Fibroblast of villous mesenchyme (primary cell): ENCODE measurements around the gene RNF40. TPM values are rescaled to one million over a fixed set of nuclear protein-coding genes. Genes with fewer than 3 reads are reported as not detected.

Experiments
- DNase-seq: peaks from one replicate; pipeline ENCODE4 v3.0.0-alpha.2; 2010; ENCODE audit warnings: low read depth
- H3K4me3 ChIP-seq: 2 replicates; pipeline ENCODE4 v1.5.1; 2011; ENCODE audit warnings: low read depth, mild to moderate bottlenecking, low read length
- total RNA-seq: library from RNA; depleted of rRNA; stranded (reverse); fragments of >200 nt; gene quantifications from 2 replicates; pipeline ENCODE4 v1.2.3, GENCODE V29; 2012
- TF ChIP-seq, protein P1 (sequence below): IDR thresholded peaks from 2 replicates; pipeline ENCODE4 v1.5.1; 2012; ENCODE audit warnings: low read depth, mild to moderate bottlenecking, low read length; ENCODE audit not compliant: insufficient read depth

Gene RNF40
- total RNA-seq, 1 donor, result 88.9 TPM

DNA sequence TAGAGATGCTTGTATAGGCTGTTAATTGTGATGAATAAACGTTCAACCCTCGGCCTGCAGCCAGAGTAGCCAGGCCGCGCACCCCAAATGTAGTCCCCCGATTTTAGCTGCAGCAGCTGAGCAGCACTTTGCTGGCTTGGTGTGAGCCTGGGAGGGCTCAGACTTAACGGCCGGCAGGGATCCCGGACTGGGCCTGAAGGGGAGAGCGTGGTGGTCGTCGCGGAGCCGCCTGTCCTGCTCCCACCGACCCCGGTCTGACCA lies 12.9 kb downstream of the RNF40 start:
- TF ChIP-seq, protein P1, sequence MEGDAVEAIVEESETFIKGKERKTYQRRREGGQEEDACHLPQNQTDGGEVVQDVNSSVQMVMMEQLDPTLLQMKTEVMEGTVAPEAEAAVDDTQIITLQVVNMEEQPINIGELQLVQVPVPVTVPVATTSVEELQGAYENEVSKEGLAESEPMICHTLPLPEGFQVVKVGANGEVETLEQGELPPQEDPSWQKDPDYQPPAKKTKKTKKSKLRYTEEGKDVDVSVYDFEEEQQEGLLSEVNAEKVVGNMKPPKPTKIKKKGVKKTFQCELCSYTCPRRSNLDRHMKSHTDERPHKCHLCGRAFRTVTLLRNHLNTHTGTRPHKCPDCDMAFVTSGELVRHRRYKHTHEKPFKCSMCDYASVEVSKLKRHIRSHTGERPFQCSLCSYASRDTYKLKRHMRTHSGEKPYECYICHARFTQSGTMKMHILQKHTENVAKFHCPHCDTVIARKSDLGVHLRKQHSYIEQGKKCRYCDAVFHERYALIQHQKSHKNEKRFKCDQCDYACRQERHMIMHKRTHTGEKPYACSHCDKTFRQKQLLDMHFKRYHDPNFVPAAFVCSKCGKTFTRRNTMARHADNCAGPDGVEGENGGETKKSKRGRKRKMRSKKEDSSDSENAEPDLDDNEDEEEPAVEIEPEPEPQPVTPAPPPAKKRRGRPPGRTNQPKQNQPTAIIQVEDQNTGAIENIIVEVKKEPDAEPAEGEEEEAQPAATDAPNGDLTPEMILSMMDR, result no peak
- no peak for DNase-seq
- peak overlapping the region; percentile 75 for H3K4me3 ChIP-seq

DNA sequence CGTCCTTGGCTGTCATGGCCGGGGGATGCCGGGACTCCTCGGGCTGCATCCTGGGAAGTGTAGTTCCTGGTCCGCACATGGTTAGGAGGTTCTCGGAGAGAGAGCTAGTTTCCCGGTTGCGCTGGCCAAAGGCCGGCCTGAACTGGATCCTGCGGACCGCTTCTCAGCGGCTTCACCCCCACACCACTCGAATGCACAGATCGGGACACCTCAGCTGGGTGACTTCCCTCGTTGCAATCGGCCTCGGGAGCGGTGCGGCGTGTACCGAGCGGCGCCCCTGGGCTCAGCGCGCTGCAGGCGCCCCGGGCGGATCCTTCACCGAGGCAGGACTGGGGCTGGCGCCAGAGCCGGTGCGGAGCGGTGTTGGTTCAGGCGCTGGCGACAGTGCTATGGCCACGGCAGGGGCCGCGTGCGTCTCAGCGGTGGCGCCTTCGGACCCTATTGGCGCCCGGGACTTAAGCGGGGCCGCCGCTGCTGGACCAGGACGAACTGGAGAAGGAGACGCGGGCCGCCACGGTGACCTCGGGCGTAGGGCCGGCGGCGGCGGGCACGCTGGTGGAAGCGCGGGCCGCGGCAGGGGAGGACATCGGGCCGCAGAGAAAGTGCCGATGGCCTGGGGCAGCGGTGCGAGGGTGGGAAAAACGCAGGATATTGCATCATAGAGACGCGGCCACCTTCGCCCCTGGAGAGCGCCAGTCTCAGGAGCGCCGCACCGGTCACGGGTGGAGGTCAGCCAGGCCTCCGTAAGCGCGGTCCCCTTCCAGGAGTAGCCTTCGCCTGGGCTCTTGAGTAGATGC lies 13.5 kb downstream of the RNF40 start:
- peak; percentile 70 for DNase-seq
- TF ChIP-seq, protein P1, result no peak

DNA sequence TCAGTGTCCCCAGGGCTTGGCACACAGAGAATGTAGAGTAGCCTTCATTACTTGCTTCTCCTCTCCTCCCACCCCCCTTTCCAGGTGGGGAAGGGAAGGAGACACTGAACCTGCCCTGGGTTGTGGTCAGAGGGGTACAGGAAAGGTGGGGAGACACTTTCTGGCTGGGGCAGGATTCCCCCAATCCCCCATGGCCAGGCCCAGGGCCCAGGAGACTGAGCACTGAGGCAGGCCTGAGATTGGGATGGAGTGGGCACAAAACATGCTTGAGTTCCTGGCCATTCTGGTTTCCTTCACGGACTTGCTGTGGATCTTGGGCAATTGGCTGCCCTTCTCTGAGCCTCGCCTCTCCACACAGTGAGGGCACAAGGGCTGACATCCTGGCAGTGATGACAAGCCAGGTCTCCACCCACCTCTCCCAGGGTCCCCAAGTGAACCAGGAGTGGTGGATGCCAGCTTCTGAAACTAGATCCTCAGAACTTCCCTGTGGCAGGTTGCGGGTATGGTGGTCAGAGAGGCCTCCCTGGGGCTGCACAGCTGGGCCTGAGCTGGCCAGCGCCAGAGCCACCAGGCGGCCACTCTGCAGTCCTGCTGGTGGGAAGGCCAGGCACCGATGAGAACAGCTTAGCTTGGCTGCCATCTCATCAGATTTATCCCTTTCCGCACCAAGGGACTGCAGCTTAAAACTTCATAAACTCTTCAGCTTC lies 15.6 kb downstream of the RNF40 start:
- TF ChIP-seq, protein P1, result no peak
- H3K4me3 ChIP-seq, result no peak overlapping the region
- no peak for DNase-seq

More for the DNA sequence above, 13.5 kb downstream of the RNF40 start:
- peak overlapping the region; percentile 75 for H3K4me3 ChIP-seq

DNA sequence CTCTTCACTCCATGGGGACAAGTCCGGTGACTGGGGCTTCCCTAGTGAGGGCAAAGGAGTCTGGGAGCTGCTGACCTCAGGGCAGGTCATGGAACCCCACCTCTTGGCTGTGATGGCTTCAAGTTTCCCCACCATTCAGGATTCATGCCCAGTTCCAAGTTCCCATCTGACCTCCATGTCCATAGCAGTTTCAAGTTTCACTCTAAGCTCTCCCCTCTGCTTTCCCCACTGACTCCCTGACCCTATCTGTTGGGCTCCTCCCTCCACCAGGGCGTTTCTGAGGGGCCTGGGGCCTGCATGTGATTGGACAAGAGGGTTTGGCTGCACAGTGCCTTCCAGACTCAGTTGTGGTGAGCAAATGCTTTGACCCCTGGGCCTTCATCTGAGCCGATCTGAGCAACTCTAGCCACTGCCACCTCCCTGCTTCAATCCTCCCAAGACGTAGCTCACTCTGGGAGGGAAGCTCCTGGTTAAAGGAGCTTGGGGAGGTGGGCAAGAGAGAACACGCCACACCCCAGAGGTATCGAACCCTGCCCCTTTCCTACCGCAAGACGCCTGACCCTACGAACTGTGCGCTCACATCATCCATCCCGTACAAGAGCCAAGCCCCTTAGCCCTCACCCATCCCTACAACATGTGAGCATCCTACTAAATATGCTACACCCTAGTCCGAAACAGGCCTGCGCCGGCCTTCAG lies 16.6 kb downstream of the RNF40 start:
- DNase-seq, result peak; percentile 77
- TF ChIP-seq, protein P1, result no peak

DNA sequence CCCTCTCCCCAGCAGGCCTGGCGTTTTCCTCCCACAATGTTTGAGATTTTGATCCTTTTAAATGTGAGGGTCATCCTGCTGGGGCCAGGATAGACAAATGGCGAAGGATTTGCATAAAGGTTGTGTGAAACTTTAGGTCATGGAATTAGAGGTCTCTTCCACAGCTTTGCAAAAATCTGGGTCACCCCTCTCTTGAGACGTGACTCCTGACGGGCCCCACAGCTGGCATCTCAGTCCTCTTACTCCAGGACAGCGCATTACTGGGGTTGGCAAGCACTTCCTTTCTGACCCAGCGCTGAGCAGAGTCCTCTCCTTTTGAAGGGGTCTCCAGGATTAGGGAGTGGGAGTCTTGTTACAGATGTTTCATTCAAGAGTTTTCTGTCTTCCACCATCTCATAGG lies 17.5 kb downstream of the RNF40 start:
- TF ChIP-seq, protein P1, result no peak
- no peak overlapping the region for H3K4me3 ChIP-seq
- no peak for DNase-seq

More for the DNA sequence above, 16.6 kb downstream of the RNF40 start:
- H3K4me3 ChIP-seq, result no peak overlapping the region

DNA sequence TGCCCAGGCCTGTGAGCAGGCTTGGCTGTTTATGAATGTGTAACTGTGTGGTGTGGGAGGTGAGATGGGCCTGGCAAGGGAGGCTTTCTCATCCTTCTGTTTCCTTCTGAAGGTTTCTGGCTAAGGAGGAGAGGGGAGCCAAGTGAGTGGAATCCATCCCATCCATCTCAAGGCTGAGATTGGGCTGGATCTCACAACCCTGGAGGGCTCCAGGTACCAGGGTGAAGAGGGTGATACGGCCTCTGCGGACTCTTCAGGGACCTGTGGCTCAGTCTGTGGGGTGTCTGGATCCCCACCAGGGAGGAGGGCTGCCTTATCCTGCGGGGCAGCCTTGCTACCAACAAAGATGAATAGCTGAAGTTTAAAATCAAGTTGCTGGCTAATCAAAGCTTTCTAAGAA lies 17.9 kb downstream of the RNF40 start:
- no peak overlapping the region for H3K4me3 ChIP-seq
- TF ChIP-seq, protein P1, result no peak
- no peak for DNase-seq
